ENCODE measurements around the gene OR9G4.

The OR9G4 gene

GRCh38 chr11:56748597-56748996, at the start of gene OR9G4:
OR9G4 (minus strand) TSS chr11:56748697; CDS start chr11:56743766, 4,931 bp downstream.
- DNase-seq (ENCODE audit: extremely low spot score, insufficient read length, low read depth), result no peak
- no peak for FAIRE-seq

DNA sequence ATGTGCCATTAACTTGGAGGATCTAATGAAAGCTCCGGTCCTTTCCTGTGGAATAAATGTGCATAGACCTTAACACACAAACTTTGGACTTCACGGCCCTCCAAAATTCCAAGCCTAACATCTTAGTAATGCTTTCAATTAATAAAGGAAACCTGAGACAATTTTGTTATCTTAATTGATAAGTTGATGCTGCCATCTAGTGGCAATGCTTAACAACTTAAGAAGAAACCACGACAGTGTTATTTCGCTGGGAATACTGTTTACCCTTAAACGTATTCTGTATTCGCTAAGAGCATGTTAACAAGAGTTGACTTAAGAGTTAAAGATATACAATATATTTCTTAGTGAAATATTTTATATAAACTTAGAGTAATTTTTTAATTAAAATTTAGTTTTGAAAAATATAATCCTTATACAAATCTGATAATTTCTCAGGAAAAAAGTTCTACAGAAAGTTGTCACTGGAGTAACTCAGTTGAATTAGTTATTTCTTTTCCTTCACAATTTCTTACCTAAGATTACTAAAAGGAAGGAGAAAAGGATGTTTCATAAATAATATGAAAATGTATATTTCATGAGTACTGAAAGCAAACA, 35.0 kb upstream of the OR9G4 start:
- FAIRE-seq (peak; percentile 59), DNase-seq (ENCODE audit: extremely low spot score, insufficient read length, low read depth) (no peak)

DNA sequence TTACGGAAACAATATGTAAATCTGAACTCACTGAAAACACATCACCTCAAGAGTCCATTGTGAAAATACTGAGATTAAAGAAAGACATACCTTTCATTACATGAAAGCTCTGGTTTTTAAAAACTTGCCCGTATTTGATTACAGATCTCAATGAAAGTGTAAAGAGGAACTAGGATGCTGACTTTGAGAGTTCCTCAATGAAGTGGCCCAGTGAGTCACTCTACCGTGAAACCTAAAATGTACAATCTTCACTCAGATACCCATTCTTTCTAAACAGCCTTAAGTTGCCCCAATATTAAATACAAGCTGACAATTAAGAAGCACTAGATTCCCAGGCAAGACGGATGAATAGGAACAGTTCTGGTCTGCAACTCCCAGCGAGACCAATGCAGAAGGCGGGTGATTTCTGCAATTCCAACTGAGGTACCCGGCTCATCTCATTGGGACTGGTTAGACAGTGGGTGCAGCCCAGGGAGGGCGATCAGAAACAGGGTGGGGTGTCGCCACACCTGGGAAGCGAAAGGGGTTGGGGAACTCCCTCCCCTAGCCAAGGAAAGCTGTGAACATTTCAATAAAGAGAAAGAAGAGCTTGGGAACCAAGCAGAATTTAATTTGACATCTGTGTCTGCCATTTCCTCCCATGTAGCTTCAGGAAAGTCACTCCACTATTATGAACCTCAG, 33.8 kb upstream of the OR9G4 start:
- DNase-seq (ENCODE audit: extremely low spot score, insufficient read length, low read depth), result no peak
- FAIRE-seq, result no peak

GRCh38 chr11:56776809-56777208, 28.3 kb upstream of the OR9G4 start:
- FAIRE-seq (no peak), DNase-seq (ENCODE audit: extremely low spot score, insufficient read length, low read depth) (no peak)

DNA sequence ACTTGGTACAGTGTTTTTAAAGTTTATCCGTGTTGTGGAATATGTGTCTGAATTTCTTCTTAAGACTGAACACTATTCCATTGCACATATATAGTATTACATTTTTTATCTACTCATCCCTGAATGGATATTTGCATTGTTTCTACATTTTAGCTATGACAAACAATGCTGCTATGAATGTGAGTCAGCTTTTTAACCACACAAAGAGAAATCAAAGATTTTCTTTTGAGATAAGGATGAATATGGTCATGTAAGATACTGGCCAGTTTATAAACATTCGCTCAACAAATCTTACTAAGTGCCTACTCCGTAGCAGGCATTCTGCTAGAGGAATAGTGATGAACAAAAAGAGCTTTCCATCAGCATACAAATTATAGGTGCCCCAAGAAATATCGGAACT, 16.5 kb upstream of the OR9G4 start:
- DNase-seq (ENCODE audit: extremely low spot score, insufficient read length, low read depth) (no peak), FAIRE-seq (no peak)

DNA sequence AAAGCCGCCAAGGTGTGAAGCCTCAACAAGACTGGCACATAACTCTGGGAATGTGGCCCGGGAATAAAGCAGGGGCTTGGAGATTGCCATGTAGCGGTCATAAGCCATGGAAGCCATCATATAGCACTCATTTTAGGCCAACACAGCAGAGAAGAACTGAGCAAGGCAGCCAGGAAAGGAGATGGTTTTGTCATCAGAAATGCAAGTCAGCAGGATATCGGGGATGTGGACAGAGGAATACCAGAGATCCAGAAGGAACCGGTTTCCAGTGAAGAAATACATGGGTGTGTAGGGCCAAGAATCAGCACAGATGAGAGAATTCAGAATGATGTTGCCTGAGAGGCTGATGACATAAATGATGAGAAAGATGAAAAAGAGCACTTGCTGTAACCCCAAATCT, 3.0 kb upstream of the OR9G4 start:
- no peak for FAIRE-seq
- no peak for DNase-seq (ENCODE audit: extremely low spot score, insufficient read length, low read depth)

DNA sequence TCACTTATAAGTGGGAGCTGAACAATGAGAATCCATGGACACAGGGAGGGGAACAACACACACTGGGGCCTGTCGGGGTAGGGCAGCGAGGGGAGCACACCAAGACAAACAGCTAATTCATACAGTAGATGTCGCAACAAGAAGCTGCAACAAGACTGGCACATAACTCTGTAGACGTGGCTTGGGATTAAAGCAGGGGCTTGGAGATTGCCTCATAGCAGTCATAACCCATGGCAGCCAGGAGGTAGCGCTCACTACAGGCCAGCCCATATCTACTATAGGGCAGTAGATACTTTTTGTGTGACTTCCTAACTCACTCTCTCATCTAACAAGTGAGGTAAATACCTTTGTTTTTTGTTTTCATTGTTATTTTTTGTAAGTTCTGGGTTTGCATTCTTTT, 1.7 kb upstream of the OR9G4 start:
- FAIRE-seq (no peak), DNase-seq (ENCODE audit: extremely low spot score, insufficient read length, low read depth) (no peak)

GRCh38 chr11:56740886-56741285, 7.6 kb downstream of the OR9G4 start:
- no peak for FAIRE-seq

DNA sequence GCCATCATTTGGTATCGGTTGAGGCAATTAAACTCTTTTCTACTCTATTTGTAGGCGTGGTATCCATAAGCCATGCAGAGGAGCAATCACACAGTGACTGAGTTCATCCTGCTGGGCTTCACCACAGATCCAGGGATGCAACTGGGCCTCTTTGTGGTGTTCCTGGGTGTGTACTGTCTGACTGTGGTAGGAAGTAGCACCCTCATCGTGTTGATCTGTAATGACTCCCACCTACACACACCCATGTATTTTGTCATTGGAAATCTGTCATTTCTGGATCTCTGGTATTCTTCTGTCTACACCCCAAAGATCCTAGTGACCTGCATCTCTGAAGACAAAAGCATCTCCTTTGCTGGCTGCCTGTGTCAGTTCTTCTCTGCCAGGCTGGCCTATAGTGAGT, 8.4 kb downstream of the OR9G4 start:
- DNase-seq (ENCODE audit: extremely low spot score, insufficient read length, low read depth) (no peak), FAIRE-seq (no peak)

More at GRCh38 chr11:56740886-56741285, 7.6 kb downstream of the OR9G4 start:
- no peak for DNase-seq (ENCODE audit: extremely low spot score, insufficient read length, low read depth)

- no peak for DNase-seq (ENCODE audit: extremely low spot score, insufficient read length, low read depth)
- no peak for FAIRE-seq
Observed at GRCh38 chr11:56720513-56720912, 28.0 kb downstream of the OR9G4 start.

GRCh38 chr11:56716379-56716854, 32.1 kb downstream of the OR9G4 start:
- no peak for FAIRE-seq
- no peak for DNase-seq (ENCODE audit: extremely low spot score, insufficient read length, low read depth)

- FAIRE-seq (no peak), DNase-seq (ENCODE audit: extremely low spot score, insufficient read length, low read depth) (no peak)
Observed at GRCh38 chr11:56714206-56714605, 34.3 kb downstream of the OR9G4 start.

DNA sequence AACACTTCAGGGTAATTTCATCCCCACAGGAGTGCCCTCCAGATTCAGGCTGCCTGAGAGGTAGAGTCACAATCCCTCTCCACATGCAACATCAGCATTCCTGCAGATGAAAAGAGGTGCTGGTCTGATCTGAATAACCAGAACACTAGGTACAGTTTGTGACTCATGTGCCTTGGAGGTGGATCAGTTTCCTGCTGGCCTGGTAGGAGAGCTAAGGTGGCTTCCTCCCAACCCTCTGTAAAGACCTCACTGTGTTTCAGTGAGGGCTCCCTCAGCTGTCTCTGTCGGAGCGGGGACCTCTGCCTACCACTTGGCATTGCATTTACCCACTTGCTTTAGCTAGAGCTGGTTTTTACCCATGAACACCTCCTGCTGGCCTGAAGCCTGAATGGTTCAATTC, 42.0 kb downstream of the OR9G4 start:
- FAIRE-seq, result no peak

GRCh38 chr11:56705784-56706396, 42.6 kb downstream of the OR9G4 start:
- DNase-seq (ENCODE audit: extremely low spot score, insufficient read length, low read depth), result no peak
- no peak for FAIRE-seq

More for the DNA sequence above, 42.0 kb downstream of the OR9G4 start:
- DNase-seq (ENCODE audit: extremely low spot score, insufficient read length, low read depth), result no peak

GRCh38 chr11:56700914-56701485, 47.5 kb downstream of the OR9G4 start:
- FAIRE-seq, result no peak
- DNase-seq (ENCODE audit: extremely low spot score, insufficient read length, low read depth), result no peak

- DNase-seq (ENCODE audit: extremely low spot score, insufficient read length, low read depth), result no peak
Observed at GRCh38 chr11:56700242-56700913, 48.1 kb downstream of the OR9G4 start.

GRCh38 chr11:56698795-56699194, 49.7 kb downstream of the OR9G4 start, which contains the start of gene OR9G1:
OR9G1 (plus strand) TSS chr11:56699095; CDS start chr11:56700388, 1,293 bp downstream.
- DNase-seq (ENCODE audit: extremely low spot score, insufficient read length, low read depth), result no peak
- no peak for FAIRE-seq

More at GRCh38 chr11:56700242-56700913, 48.1 kb downstream of the OR9G4 start:
- FAIRE-seq, result no peak

- FAIRE-seq, result no peak
- no peak for DNase-seq (ENCODE audit: extremely low spot score, insufficient read length, low read depth)
Observed at GRCh38 chr11:56693428-56693827, 55.1 kb downstream of the OR9G4 start.
